Activated CD4-positive, alpha-beta T cell treated with anti-CD3 and anti-CD28 coated beads for 1 hour (primary cell): ENCODE results near the gene GGTLC2.
"Not testable (repeated sequence)": the region's sequence is repeated elsewhere in the genome, so short reads cannot be mapped to it uniquely, and the experiment has no call there.

Experiments used
- DNase-seq: peaks from one replicate; pipeline ENCODE4 v3.0.0-alpha.2; 2020

GGTLC2 gene

GRCh38 chr22:22642255-22642654 lies 2.2 kb upstream of the GGTLC2 start:
- DNase-seq = not testable (repeated sequence)

GRCh38 chr22:22645969-22646368 lies 1.6 kb downstream of the GGTLC2 start:
- not testable (repeated sequence) for DNase-seq

GRCh38 chr22:22647952-22648351 lies 3.5 kb downstream of the GGTLC2 start:
- not testable (repeated sequence) for DNase-seq

- not testable (repeated sequence) for DNase-seq
These were observed 4.6 kb downstream of the GGTLC2 start for GRCh38 chr22:22648863-22649536.

GRCh38 chr22:22649761-22650160 lies 5.3 kb downstream of the GGTLC2 start:
- not testable (repeated sequence) for DNase-seq

- not testable (repeated sequence) for DNase-seq
These were observed 6.0 kb downstream of the GGTLC2 start for GRCh38 chr22:22650398-22650797.

- not testable (repeated sequence) for DNase-seq
These were observed 6.5 kb downstream of the GGTLC2 start for GRCh38 chr22:22650803-22651515.

- DNase-seq = not testable (repeated sequence)
These were observed 7.2 kb downstream of the GGTLC2 start for GRCh38 chr22:22651593-22651992.

GRCh38 chr22:22652102-22652501 lies 7.7 kb downstream of the GGTLC2 start:
- DNase-seq = not testable (repeated sequence)

- DNase-seq = not testable (repeated sequence)
These were observed 8.2 kb downstream of the GGTLC2 start for GRCh38 chr22:22652573-22652972.

- not testable (repeated sequence) for DNase-seq
These were observed 9.4 kb downstream of the GGTLC2 start for GRCh38 chr22:22653677-22654381.

- no peak for DNase-seq
These were observed 11.3 kb downstream of the GGTLC2 start for GRCh38 chr22:22655452-22656290.

GRCh38 chr22:22657712-22658111 lies 13.3 kb downstream of the GGTLC2 start:
- no peak for DNase-seq

GRCh38 chr22:22661275-22661674 lies 16.9 kb downstream of the GGTLC2 start:
- no peak for DNase-seq

GRCh38 chr22:22662095-22662494 lies 17.7 kb downstream of the GGTLC2 start:
- DNase-seq = no peak

- DNase-seq = no peak
These were observed 19.7 kb downstream of the GGTLC2 start for GRCh38 chr22:22663861-22664800.

- no peak for DNase-seq
These were observed 22.1 kb downstream of the GGTLC2 start for GRCh38 chr22:22666307-22667091.

GRCh38 chr22:22667966-22668880 lies 23.8 kb downstream of the GGTLC2 start:
- no peak for DNase-seq

GRCh38 chr22:22669093-22669492 lies 24.7 kb downstream of the GGTLC2 start:
- DNase-seq = no peak
